Caco-2 (cell line): ENCODE measurements around the gene SLC25A3. TPM values are rescaled to one million over a fixed set of nuclear protein-coding genes. Genes with fewer than 3 reads are reported as not detected.

Source experiments
- BruUV-seq: library from RNA; stranded (reverse); fragments of 400-500 nt; replicated peaks from 2 replicates; lab custom pipeline; 2021; lab: Mats Ljungman, UMichigan
- CTCF ChIA-PET: fragments of 300-600 bp; sonication (Branson Sonifier 250); formaldehyde crosslinking; loops from one replicate; lab custom pipeline; 2022; ENCODE audit warnings: antibody characterized with exemption; lab: Charles Lee
- POLR2A ChIA-PET: fragments of 300-600 bp; sonication (Branson Sonifier 250); formaldehyde crosslinking; loops from one replicate; lab custom pipeline; 2022; ENCODE audit warnings: antibody characterized with exemption; lab: Charles Lee
- DNase-seq, 2 experiments: peaks; one replicate each; pipeline versions ENCODE4 v3.0.0 to v3.0.0-alpha.2; 2020 to 2022
- H3K27me3 ChIP-seq: replicated peaks from 2 replicates; pipeline ENCODE4 v1.6.0; 2011; ENCODE audit warnings: low read length; ENCODE audit not compliant: control insufficient read depth, insufficient read depth
- H3K36me3 ChIP-seq: 2 replicates; pipeline ENCODE4 v1.5.1; 2011; ENCODE audit warnings: low read length; ENCODE audit not compliant: control insufficient read depth, insufficient read depth
- H3K4me1 ChIP-seq: fragments of 250-450 bp; sonication (Bioruptor Pico); 2 replicates; pipeline ENCODE4 v1.5.1; 2020; ENCODE audit warnings: mild to moderate bottlenecking
- H3K4me3 ChIP-seq: 2 replicates; pipeline ENCODE4 v1.5.1; 2011; ENCODE audit warnings: low read depth, mild to moderate bottlenecking, control low read depth, low read length
- H3K9me3 ChIP-seq: fragments of 250-450 bp; sonication (Bioruptor Pico); 2 replicates; pipeline ENCODE4 v1.5.1; 2020; ENCODE audit warnings: mild to moderate bottlenecking, moderate library complexity
- H3K27ac Mint-ChIP-seq: one replicate; pipeline ENCODE4 v1.8.0; 2022; ENCODE audit warnings: mixed read lengths; ENCODE audit not compliant: unreplicated experiment
- H3K27me3 Mint-ChIP-seq: one replicate; pipeline ENCODE4 v1.8.0; 2022; ENCODE audit warnings: mixed read lengths; ENCODE audit not compliant: insufficient read depth, unreplicated experiment
- H3K36me3 Mint-ChIP-seq: one replicate; pipeline ENCODE4 v1.8.0; 2022; ENCODE audit warnings: mild to moderate bottlenecking, mixed read lengths; ENCODE audit not compliant: insufficient read depth, unreplicated experiment
- H3K4me1 Mint-ChIP-seq: one replicate; pipeline ENCODE4 v1.8.0; 2022; ENCODE audit warnings: low read depth, mixed read lengths; ENCODE audit not compliant: unreplicated experiment
- H3K4me3 Mint-ChIP-seq: one replicate; pipeline ENCODE4 v1.8.0; 2022; ENCODE audit warnings: mild to moderate bottlenecking, moderate library complexity, mixed read lengths; ENCODE audit not compliant: unreplicated experiment
- H3K9me3 Mint-ChIP-seq: one replicate; pipeline ENCODE4 v1.8.0; 2022; ENCODE audit warnings: mixed read lengths; ENCODE audit not compliant: unreplicated experiment
- CTCF ChIP-seq, 2 experiments: fragments of 200-600 bp in 1 of 2; IDR thresholded peaks; 1 replicate in 1 of 2; 2 replicates in 1 of 2; pipeline versions ENCODE4 v1.5.1 to v1.8.0; 2011 to 2022; ENCODE audit warnings: antibody characterized with exemption in 1 of 2, control low read depth in 1 of 2, inconsistent platforms in 1 of 2, low read depth in 1 of 2, low read length in 1 of 2, mild to moderate bottlenecking in 1 of 2, moderate library complexity in 1 of 2; ENCODE audit not compliant: insufficient read depth in 1 of 2, severe bottlenecking in 1 of 2, unreplicated experiment in 1 of 2
- intact Hi-C: fragments of 100-400 bp; cut with micrococcal nuclease; formaldehyde crosslinking; loops from one replicate; pipeline ENCODE4 v1.10.0; 2022; ENCODE audit not compliant: unreplicated experiment
- total RNA-seq: library from RNA; stranded (reverse); gene quantifications from 2 replicates; pipeline ENCODE4 v1.2.3, GENCODE V29; 2022

Gene SLC25A3
- total RNA-seq, 1 experiment from 2014 or later = 888 TPM

- DNase-seq = no peak
- Histone ChIP-seq H3K4me3 (no peak overlapping the region), H3K36me3 (no peaks in the 10 kb centered on the region), H3K9me3 (no peaks in the 10 kb centered on the region), H3K27me3 (no peaks in the 10 kb centered on the region), H3K4me1 (no peaks in the 10 kb centered on the region)
- Mint-ChIP-seq H3K4me1 (no peaks in the 10 kb centered on the region), H3K36me3 (peaks cover 19% of the 10 kb centered on the region), H3K4me3 (no peak overlapping the region), H3K27ac (no peak overlapping the region), H3K9me3 (no peaks in the 10 kb centered on the region), H3K27me3 (no peaks in the 10 kb centered on the region)
- TF ChIP-seq CTCF (IDR thresholded peaks at IDR 0.05; ENCODE audit: insufficient read depth in 1 of 2, low read depth in 1 of 2, low read length in 1 of 2, severe bottlenecking in 1 of 2, unreplicated experiment in 1 of 2) = no peak
- ChIA-PET POLR2A (no interaction called here), CTCF (no interaction called here)
- no TSS peak for BruUV-seq
- intact Hi-C loops = no loop called here
These were observed 33.8 kb upstream of the SLC25A3 start for GRCh38 chr12:98559666-98560065.

GRCh38 chr12:98561846-98562245 lies 31.6 kb upstream of the SLC25A3 start:
- Histone ChIP-seq H3K4me3 (no peak overlapping the region), H3K4me1 (0 out of 2 replicates have a peak, but pooled peaks cover 3% of the 10 kb centered on the region), H3K27me3 (no peaks in the 10 kb centered on the region), H3K9me3 (no peaks in the 10 kb centered on the region), H3K36me3 (no peaks in the 10 kb centered on the region)
- Mint-ChIP-seq H3K4me3 (no peak overlapping the region), H3K36me3 (no peaks in the 10 kb centered on the region), H3K27ac (no peak overlapping the region), H3K4me1 (no peaks in the 10 kb centered on the region), H3K9me3 (no peaks in the 10 kb centered on the region), H3K27me3 (no peaks in the 10 kb centered on the region)
- no peak for DNase-seq
- ChIA-PET CTCF (no interaction called here), POLR2A (no interaction called here)
- BruUV-seq = no TSS peak
- no peak for TF ChIP-seq CTCF (IDR thresholded peaks at IDR 0.05; ENCODE audit: insufficient read depth in 1 of 2, low read depth in 1 of 2, low read length in 1 of 2, severe bottlenecking in 1 of 2, unreplicated experiment in 1 of 2)
- intact Hi-C loops = no loop called here

- CTCF ChIA-PET = interaction anchor here (0.7 to 1.0 kb wide), 2 partner anchors 21 to 1094 kb away, joined by 4 to 7 read pairs; partner anchors contain the start of gene SLC25A3
- POLR2A ChIA-PET = interaction anchor here (0.5 to 2.3 kb wide), 2 partner anchors 21 to 23 kb away, joined by 4 to 6 read pairs; partner anchors contain the start of gene SLC25A3
- no peaks in the 10 kb centered on the region for H3K36me3 Mint-ChIP-seq
- BruUV-seq = no TSS peak
- H3K9me3 Mint-ChIP-seq = no peaks in the 10 kb centered on the region
- no peaks in the 10 kb centered on the region for H3K36me3 ChIP-seq
- no peaks in the 10 kb centered on the region for H3K4me1 Mint-ChIP-seq
- H3K27ac Mint-ChIP-seq = no peak overlapping the region
- no peak for DNase-seq
- peak; percentile 19 to 27 for TF ChIP-seq CTCF (IDR thresholded peaks at IDR 0.05; ENCODE audit: insufficient read depth in 1 of 2, low read depth in 1 of 2, low read length in 1 of 2, severe bottlenecking in 1 of 2, unreplicated experiment in 1 of 2)
- H3K4me3 ChIP-seq = no peak overlapping the region
- H3K4me1 ChIP-seq = peaks cover 44% of the 10 kb centered on the region
- no peak overlapping the region for H3K4me3 Mint-ChIP-seq
- no peaks in the 10 kb centered on the region for H3K27me3 ChIP-seq
- no peaks in the 10 kb centered on the region for H3K27me3 Mint-ChIP-seq
- H3K9me3 ChIP-seq = 0 out of 2 replicates have a peak, but pooled peaks cover 4% of the 10 kb centered on the region
- intact Hi-C loops = no loop called here
These were observed 21.5 kb upstream of the SLC25A3 start for GRCh38 chr12:98572010-98572409.
